ENCODE results near the gene THSD4. TPM values are rescaled to one million over a fixed set of nuclear protein-coding genes. Genes with fewer than 3 reads are reported as not detected.

Gene THSD4
- polyA plus RNA-seq, 1 donor from 2014 or later = 0.46 TPM

DNA sequence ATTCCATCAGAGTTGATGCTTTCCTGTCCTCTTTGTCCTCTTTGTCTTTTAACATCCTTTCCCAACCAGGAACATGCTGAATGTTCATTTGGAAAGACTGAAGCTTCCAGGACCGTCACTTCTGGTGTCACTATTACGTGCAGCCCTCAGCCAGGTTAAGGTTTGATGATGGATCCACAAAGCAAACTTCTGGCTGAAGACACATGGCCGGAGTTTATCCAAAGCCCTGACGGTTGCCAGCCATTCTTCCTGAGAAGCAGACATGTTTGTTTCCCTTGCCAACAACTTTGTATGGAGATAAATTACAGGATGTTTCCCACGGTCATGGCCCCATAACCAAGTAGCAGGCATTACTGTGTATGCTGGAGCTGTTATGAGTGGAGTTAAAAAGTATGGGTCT, 236.9 kb downstream of the THSD4 start:
- no peak overlapping the region for H3K4me3 ChIP-seq (ENCODE audit: low read length)
- no peak overlapping the region for H3K27ac ChIP-seq (ENCODE audit: low read length)
- no peaks in the 10 kb centered on the region for H3K27me3 ChIP-seq (ENCODE audit: insufficient read depth, low read depth, low read length)
- no peak overlapping the region for H3K4me2 ChIP-seq (ENCODE audit: low read length)
- no peak for TF ChIP-seq SMC3 (conservative IDR thresholded peaks at IDR 0.05; ENCODE audit: poor library complexity)
- TF ChIP-seq, protein P1, sequence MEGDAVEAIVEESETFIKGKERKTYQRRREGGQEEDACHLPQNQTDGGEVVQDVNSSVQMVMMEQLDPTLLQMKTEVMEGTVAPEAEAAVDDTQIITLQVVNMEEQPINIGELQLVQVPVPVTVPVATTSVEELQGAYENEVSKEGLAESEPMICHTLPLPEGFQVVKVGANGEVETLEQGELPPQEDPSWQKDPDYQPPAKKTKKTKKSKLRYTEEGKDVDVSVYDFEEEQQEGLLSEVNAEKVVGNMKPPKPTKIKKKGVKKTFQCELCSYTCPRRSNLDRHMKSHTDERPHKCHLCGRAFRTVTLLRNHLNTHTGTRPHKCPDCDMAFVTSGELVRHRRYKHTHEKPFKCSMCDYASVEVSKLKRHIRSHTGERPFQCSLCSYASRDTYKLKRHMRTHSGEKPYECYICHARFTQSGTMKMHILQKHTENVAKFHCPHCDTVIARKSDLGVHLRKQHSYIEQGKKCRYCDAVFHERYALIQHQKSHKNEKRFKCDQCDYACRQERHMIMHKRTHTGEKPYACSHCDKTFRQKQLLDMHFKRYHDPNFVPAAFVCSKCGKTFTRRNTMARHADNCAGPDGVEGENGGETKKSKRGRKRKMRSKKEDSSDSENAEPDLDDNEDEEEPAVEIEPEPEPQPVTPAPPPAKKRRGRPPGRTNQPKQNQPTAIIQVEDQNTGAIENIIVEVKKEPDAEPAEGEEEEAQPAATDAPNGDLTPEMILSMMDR (IDR thresholded peaks at IDR 0.05; ENCODE audit: poor library complexity, severe bottlenecking) = no peak
- no peak for TF ChIP-seq RAD21 (conservative IDR thresholded peaks at IDR 0.05)
- no peaks in the 10 kb centered on the region for H3K9me3 ChIP-seq (ENCODE audit: low read length)
- H3K9me2 ChIP-seq (ENCODE audit: insufficient read depth, low read length) = no peaks in the 10 kb centered on the region
- H2AFZ ChIP-seq (ENCODE audit: low read depth, low read length) = no peak overlapping the region
- no peaks in the 10 kb centered on the region for H3K79me2 ChIP-seq (replicated peaks; ENCODE audit: insufficient read depth, low read length)
- no peaks in the 10 kb centered on the region for H4K20me1 ChIP-seq (ENCODE audit: insufficient read depth)
- H3F3A ChIP-seq (ENCODE audit: insufficient read depth, low read length, poor library complexity, severe bottlenecking) = no peaks in the 10 kb centered on the region
- no peaks in the 10 kb centered on the region for H3K36me3 ChIP-seq (ENCODE audit: insufficient read depth, low read length)
- no peak overlapping the region for H3K9ac ChIP-seq (ENCODE audit: low read length)

DNA sequence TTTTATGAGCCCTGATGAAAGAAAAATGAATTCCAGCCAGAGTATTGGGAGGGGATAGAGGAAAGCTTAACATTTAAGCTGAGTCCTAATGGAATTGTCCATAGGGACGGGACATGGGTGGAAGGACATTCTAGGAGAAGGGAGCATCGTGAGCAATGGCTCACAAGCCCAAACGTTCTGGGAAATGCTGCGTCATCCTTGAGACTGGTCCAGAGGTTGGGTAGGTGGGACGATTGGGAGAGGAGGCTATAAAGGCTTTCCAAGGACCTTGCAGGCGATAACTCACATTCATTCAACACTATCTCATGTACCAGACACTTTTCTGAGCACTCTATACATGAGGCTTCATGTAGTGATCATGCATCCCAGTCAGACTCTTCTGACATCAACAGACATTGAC, 237.5 kb downstream of the THSD4 start:
- Histone ChIP-seq H3K9ac (ENCODE audit: low read length) (no peak overlapping the region), H3K79me2 (replicated peaks; ENCODE audit: insufficient read depth, low read length) (no peaks in the 10 kb centered on the region), H3K9me3 (ENCODE audit: low read length) (no peaks in the 10 kb centered on the region), H3K27me3 (ENCODE audit: insufficient read depth, low read depth, low read length) (no peaks in the 10 kb centered on the region), H3K4me2 (ENCODE audit: low read length) (no peak overlapping the region), H3K36me3 (ENCODE audit: insufficient read depth, low read length) (no peaks in the 10 kb centered on the region), H3K4me3 (ENCODE audit: low read length) (no peak overlapping the region), H2AFZ (ENCODE audit: low read depth, low read length) (no peak overlapping the region), H4K20me1 (ENCODE audit: insufficient read depth) (no peaks in the 10 kb centered on the region), H3K9me2 (ENCODE audit: insufficient read depth, low read length) (no peaks in the 10 kb centered on the region), H3F3A (ENCODE audit: insufficient read depth, low read length, poor library complexity, severe bottlenecking) (no peaks in the 10 kb centered on the region), H3K27ac (ENCODE audit: low read length) (no peak overlapping the region)
- TF ChIP-seq MXI1 (conservative IDR thresholded peaks at IDR 0.05; ENCODE audit: poor library complexity, severe bottlenecking) (no peak), TAF1 (IDR thresholded peaks at IDR 0.05; ENCODE audit: low read depth) (no peak), POLR2AphosphoS5 (IDR thresholded peaks at IDR 0.05) (no peak), SMC3 (conservative IDR thresholded peaks at IDR 0.05; ENCODE audit: poor library complexity) (no peak), EP300 (conservative IDR thresholded peaks at IDR 0.05; ENCODE audit: poor library complexity, severe bottlenecking) (no peak), RAD21 (conservative IDR thresholded peaks at IDR 0.05) (no peak), EZH2 (IDR thresholded peaks at IDR 0.05; ENCODE audit: borderline replicate concordance, insufficient read depth, low read length, poor library complexity, severe bottlenecking) (no peak)
- TF ChIP-seq, protein P1 (IDR thresholded peaks at IDR 0.05; ENCODE audit: poor library complexity, severe bottlenecking) = no peak
- TF ChIP-seq, protein P2, sequence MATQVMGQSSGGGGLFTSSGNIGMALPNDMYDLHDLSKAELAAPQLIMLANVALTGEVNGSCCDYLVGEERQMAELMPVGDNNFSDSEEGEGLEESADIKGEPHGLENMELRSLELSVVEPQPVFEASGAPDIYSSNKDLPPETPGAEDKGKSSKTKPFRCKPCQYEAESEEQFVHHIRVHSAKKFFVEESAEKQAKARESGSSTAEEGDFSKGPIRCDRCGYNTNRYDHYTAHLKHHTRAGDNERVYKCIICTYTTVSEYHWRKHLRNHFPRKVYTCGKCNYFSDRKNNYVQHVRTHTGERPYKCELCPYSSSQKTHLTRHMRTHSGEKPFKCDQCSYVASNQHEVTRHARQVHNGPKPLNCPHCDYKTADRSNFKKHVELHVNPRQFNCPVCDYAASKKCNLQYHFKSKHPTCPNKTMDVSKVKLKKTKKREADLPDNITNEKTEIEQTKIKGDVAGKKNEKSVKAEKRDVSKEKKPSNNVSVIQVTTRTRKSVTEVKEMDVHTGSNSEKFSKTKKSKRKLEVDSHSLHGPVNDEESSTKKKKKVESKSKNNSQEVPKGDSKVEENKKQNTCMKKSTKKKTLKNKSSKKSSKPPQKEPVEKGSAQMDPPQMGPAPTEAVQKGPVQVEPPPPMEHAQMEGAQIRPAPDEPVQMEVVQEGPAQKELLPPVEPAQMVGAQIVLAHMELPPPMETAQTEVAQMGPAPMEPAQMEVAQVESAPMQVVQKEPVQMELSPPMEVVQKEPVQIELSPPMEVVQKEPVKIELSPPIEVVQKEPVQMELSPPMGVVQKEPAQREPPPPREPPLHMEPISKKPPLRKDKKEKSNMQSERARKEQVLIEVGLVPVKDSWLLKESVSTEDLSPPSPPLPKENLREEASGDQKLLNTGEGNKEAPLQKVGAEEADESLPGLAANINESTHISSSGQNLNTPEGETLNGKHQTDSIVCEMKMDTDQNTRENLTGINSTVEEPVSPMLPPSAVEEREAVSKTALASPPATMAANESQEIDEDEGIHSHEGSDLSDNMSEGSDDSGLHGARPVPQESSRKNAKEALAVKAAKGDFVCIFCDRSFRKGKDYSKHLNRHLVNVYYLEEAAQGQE (IDR thresholded peaks at IDR 0.05; ENCODE audit: borderline replicate concordance) = no peak

Measured in neural cell (in vitro differentiated cells).